ENCODE results near the gene SYNGAP1. TPM values are rescaled to one million over a fixed set of nuclear protein-coding genes. Genes with fewer than 3 reads are reported as not detected.

The SYNGAP1 gene
- total and polyA plus RNA-seq, 3 experiments from 2014 or later, result 1.0 to 24.9 (median 22.6) TPM

DNA sequence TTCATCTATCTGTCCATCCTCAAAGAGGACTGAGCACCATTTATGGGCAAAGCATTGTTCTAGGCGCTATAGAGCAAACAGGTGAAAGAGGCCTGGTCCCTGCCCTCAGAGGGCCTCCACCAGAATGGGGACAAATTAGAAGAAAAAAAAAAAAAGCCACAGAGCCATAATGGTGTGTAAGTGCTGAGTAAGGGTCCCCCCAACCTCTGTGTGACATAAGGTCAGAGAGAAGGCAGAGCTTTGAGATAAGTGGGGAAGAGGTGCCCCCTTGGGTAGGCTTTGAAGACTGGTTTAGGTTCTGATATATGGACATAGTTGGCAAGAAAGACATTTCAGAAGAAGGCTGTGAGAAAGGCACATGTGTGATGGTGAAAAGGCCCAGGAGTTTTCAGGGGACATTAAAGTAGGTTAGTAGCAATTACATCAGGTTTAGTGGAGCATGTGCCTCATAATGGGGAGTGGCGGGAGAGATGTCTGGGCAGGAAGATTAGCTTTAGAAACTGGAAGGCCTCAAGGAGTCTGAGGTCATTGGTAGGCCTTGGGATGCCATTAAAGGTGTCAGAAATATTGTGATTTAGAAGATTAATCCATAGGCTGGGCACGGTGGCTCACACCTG lies 19.2 kb downstream of the SYNGAP1 start:
- H3K4me1 Mint-ChIP-seq, result peaks cover 1 to 8% (median 1%) of the 10 kb centered on the region in 3 donors
- ChIA-PET POLR2A (no interaction called here), CTCF (no interaction called here)

GRCh38 chr6:33439956-33440648 lies 20.2 kb downstream of the SYNGAP1 start:
- H3K27ac ChIP-seq (ENCODE audit: low read depth, low read length), result no peak overlapping the region
- H3K9me3 Mint-ChIP-seq, result no peaks in the 10 kb centered on the region
- H3K36me3 ChIP-seq (ENCODE audit: insufficient read depth, low read length), result peaks cover 27% of the 10 kb centered on the region
- peaks cover 0 to 6% (median 0%) of the 10 kb centered on the region in 3 donors for H3K4me1 Mint-ChIP-seq
- ChIA-PET POLR2A (no interaction called here), CTCF (no interaction called here)
- H3K4me1 ChIP-seq (ENCODE audit: insufficient read depth, low read length), result no peaks in the 10 kb centered on the region
- H3K4me3 ChIP-seq (ENCODE audit: low read length), result no peak overlapping the region
- DNase-seq, result peak in 1 of 5 donors; percentile 22
- no peaks in the 10 kb centered on the region for H3K27me3 Mint-ChIP-seq
- H3K9me3 ChIP-seq (ENCODE audit: low read length), result no peaks in the 10 kb centered on the region
- H3K4me3 Mint-ChIP-seq, result no peak overlapping the region
- peak overlapping the region in 6 of 8 donors; percentile 52 to 92 (median 65) for H3K27ac Mint-ChIP-seq
- no peaks in the 10 kb centered on the region for H3K27me3 ChIP-seq (ENCODE audit: insufficient read depth, low read length, poor library complexity, severe bottlenecking)
- H3K36me3 Mint-ChIP-seq, result peaks cover 3 to 87% (median 16%) of the 10 kb centered on the region in 3 donors

More for the DNA sequence above, 19.2 kb downstream of the SYNGAP1 start:
- H3K4me3 ChIP-seq (ENCODE audit: low read length), result no peak overlapping the region
- no peaks in the 10 kb centered on the region for H3K9me3 Mint-ChIP-seq
- peaks cover 3 to 80% (median 16%) of the 10 kb centered on the region in 3 donors for H3K36me3 Mint-ChIP-seq
- peaks cover 24% of the 10 kb centered on the region for H3K36me3 ChIP-seq (ENCODE audit: insufficient read depth, low read length)
- no peaks in the 10 kb centered on the region for H3K27me3 Mint-ChIP-seq
- DNase-seq, result peak in 1 of 5 donors; percentile 19
- H3K27ac ChIP-seq (ENCODE audit: low read depth, low read length), result no peak overlapping the region
- no peak overlapping the region for H3K4me3 Mint-ChIP-seq
- no peaks in the 10 kb centered on the region for H3K4me1 ChIP-seq (ENCODE audit: insufficient read depth, low read length)
- no peaks in the 10 kb centered on the region for H3K27me3 ChIP-seq (ENCODE audit: insufficient read depth, low read length, poor library complexity, severe bottlenecking)
- H3K27ac Mint-ChIP-seq, result peak overlapping the region in 7 of 8 donors; percentile 30 to 79 (median 68)
- H3K9me3 ChIP-seq (ENCODE audit: low read length), result no peaks in the 10 kb centered on the region

GRCh38 chr6:33440649-33441309 lies 20.9 kb downstream of the SYNGAP1 start:
- H3K9me3 Mint-ChIP-seq, result no peaks in the 10 kb centered on the region
- no peak overlapping the region for H3K4me3 ChIP-seq (ENCODE audit: low read length)

DNA sequence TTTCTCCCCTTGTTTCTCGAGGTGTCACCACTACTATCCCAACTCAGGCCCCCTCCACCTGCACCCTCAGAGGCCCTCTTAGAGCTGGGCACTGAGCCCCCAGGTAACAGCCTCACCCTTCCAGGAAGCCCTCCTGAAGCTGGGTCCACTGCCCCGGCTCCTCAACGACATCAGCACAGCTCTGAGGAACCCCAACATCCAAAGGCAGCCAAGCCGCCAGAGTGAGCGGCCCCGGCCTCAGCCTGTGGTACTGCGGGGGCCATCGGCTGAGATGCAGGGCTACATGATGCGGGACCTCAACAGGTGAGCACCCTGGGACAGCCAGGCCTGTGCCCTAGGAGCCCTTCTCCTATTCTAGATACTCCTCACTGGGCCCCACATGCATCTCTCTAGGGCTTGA lies 21.6 kb downstream of the SYNGAP1 start:
- H3K9me3 Mint-ChIP-seq, result no peaks in the 10 kb centered on the region
- H3K4me3 ChIP-seq (ENCODE audit: low read length), result no peak overlapping the region
- H3K27ac ChIP-seq (ENCODE audit: low read depth, low read length), result no peak overlapping the region
- DNase-seq, result peak in 1 of 5 donors; percentile 31
- POLR2A ChIA-PET, result interaction anchor here (0.9 kb wide), 1 partner anchor 11 kb away, joined by 3 read pairs; no protein-coding TSS in a partner anchor
- H3K9me3 ChIP-seq (ENCODE audit: low read length), result no peaks in the 10 kb centered on the region
- no peaks in the 10 kb centered on the region for H3K27me3 ChIP-seq (ENCODE audit: insufficient read depth, low read length, poor library complexity, severe bottlenecking)
- peaks cover 0 to 6% (median 0%) of the 10 kb centered on the region in 3 donors for H3K4me1 Mint-ChIP-seq
- peaks cover 3 to 83% (median 20%) of the 10 kb centered on the region in 3 donors for H3K36me3 Mint-ChIP-seq
- H3K27me3 Mint-ChIP-seq, result no peaks in the 10 kb centered on the region
- H3K4me1 ChIP-seq (ENCODE audit: insufficient read depth, low read length), result no peaks in the 10 kb centered on the region
- H3K36me3 ChIP-seq (ENCODE audit: insufficient read depth, low read length), result peaks cover 27% of the 10 kb centered on the region
- no peak overlapping the region for H3K4me3 Mint-ChIP-seq
- H3K27ac Mint-ChIP-seq, result peak overlapping the region in 3 of 8 donors; percentile 1 to 66 (median 35)
- CTCF ChIA-PET, result interaction anchor here (0.9 kb wide), 1 partner anchor 15 kb away, joined by 5 read pairs; no protein-coding TSS in a partner anchor

More at GRCh38 chr6:33440649-33441309, 20.9 kb downstream of the SYNGAP1 start:
- no peaks in the 10 kb centered on the region for H3K27me3 Mint-ChIP-seq
- ChIA-PET CTCF (interaction anchor here (0.9 kb wide), 1 partner anchor 15 kb away, joined by 5 read pairs; no protein-coding TSS in a partner anchor), POLR2A (interaction anchor here (0.9 kb wide), 1 partner anchor 10 kb away, joined by 3 read pairs; no protein-coding TSS in a partner anchor)
- peaks cover 3 to 83% (median 17%) of the 10 kb centered on the region in 3 donors for H3K36me3 Mint-ChIP-seq
- peaks cover 0 to 6% (median 0%) of the 10 kb centered on the region in 3 donors for H3K4me1 Mint-ChIP-seq
- H3K27ac ChIP-seq (ENCODE audit: low read depth, low read length), result no peak overlapping the region
- H3K36me3 ChIP-seq (ENCODE audit: insufficient read depth, low read length), result peaks cover 27% of the 10 kb centered on the region
- no peaks in the 10 kb centered on the region for H3K4me1 ChIP-seq (ENCODE audit: insufficient read depth, low read length)
- H3K27me3 ChIP-seq (ENCODE audit: insufficient read depth, low read length, poor library complexity, severe bottlenecking), result no peaks in the 10 kb centered on the region
- DNase-seq, result peak in 1 of 5 donors; percentile 40
- no peaks in the 10 kb centered on the region for H3K9me3 ChIP-seq (ENCODE audit: low read length)
- H3K4me3 Mint-ChIP-seq, result no peak overlapping the region
- H3K27ac Mint-ChIP-seq, result peak overlapping the region in 3 of 8 donors; percentile 60 to 92 (median 66)

DNA sequence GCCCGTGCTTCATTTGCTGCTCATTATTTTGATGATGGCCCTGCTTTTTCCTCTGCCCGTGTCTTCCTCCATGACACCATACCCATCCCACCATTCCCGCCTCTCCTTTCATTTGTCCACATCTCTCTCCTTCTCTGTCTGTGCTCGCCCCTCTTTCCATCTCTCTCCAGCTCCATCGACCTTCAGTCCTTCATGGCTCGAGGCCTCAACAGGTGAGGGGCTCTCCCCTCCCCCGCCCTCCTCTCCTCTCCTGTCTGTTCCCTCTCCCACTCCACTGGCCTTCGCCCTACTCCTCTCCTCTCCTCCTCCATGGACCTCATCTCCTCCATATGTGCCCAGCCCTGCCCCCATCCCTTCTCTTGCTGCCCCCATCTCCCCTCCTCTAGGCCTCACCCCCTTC lies 22.4 kb downstream of the SYNGAP1 start:
- H3K4me1 Mint-ChIP-seq, result peaks cover 0 to 6% (median 0%) of the 10 kb centered on the region in 3 donors
- H3K4me3 Mint-ChIP-seq, result no peak overlapping the region
- H3K27me3 Mint-ChIP-seq, result no peaks in the 10 kb centered on the region
- no peaks in the 10 kb centered on the region for H3K9me3 Mint-ChIP-seq
- Histone ChIP-seq H3K27me3 (ENCODE audit: insufficient read depth, low read length, poor library complexity, severe bottlenecking) (no peaks in the 10 kb centered on the region), H3K4me1 (ENCODE audit: insufficient read depth, low read length) (no peaks in the 10 kb centered on the region), H3K36me3 (ENCODE audit: insufficient read depth, low read length) (peaks cover 25% of the 10 kb centered on the region), H3K4me3 (ENCODE audit: low read length) (no peak overlapping the region), H3K9me3 (ENCODE audit: low read length) (no peaks in the 10 kb centered on the region), H3K27ac (ENCODE audit: low read depth, low read length) (no peak overlapping the region)
- peak overlapping the region in 3 of 8 donors; percentile 20 to 81 (median 37) for H3K27ac Mint-ChIP-seq
- peak in 1 of 5 donors; percentile 14 for DNase-seq
- POLR2A ChIA-PET, result no interaction called here
- CTCF ChIA-PET, result no interaction called here
- H3K36me3 Mint-ChIP-seq, result peaks cover 2 to 82% (median 16%) of the 10 kb centered on the region in 3 donors

DNA sequence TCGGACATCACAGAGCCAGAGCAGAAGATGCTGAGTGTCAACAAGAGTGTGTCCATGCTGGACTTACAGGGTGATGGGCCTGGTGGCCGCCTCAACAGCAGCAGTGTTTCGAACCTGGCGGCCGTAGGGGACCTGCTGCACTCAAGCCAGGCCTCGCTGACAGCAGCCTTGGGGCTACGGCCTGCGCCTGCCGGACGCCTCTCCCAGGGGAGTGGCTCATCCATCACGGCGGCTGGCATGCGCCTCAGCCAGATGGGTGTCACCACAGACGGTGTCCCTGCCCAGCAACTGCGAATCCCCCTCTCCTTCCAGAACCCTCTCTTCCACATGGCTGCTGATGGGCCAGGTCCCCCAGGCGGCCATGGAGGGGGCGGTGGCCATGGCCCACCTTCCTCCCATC lies 23.2 kb downstream of the SYNGAP1 start:
- Histone ChIP-seq H3K27ac (ENCODE audit: low read depth, low read length) (no peak overlapping the region), H3K27me3 (ENCODE audit: insufficient read depth, low read length, poor library complexity, severe bottlenecking) (no peaks in the 10 kb centered on the region), H3K4me1 (ENCODE audit: insufficient read depth, low read length) (no peaks in the 10 kb centered on the region), H3K4me3 (ENCODE audit: low read length) (no peak overlapping the region), H3K9me3 (ENCODE audit: low read length) (no peaks in the 10 kb centered on the region), H3K36me3 (ENCODE audit: insufficient read depth, low read length) (peaks cover 21% of the 10 kb centered on the region)
- H3K27me3 Mint-ChIP-seq, result no peaks in the 10 kb centered on the region
- no peak overlapping the region for H3K27ac Mint-ChIP-seq
- H3K9me3 Mint-ChIP-seq, result peaks cover 0 to 1% (median 0%) of the 10 kb centered on the region in 5 donors
- H3K4me1 Mint-ChIP-seq, result peaks cover 0 to 6% (median 3%) of the 10 kb centered on the region in 3 donors
- peak in 1 of 5 donors; percentile 40 for DNase-seq
- CTCF ChIA-PET, result no interaction called here
- peaks cover 0 to 81% (median 19%) of the 10 kb centered on the region in 3 donors for H3K36me3 Mint-ChIP-seq
- no peak overlapping the region for H3K4me3 Mint-ChIP-seq
- POLR2A ChIA-PET, result no interaction called here

DNA sequence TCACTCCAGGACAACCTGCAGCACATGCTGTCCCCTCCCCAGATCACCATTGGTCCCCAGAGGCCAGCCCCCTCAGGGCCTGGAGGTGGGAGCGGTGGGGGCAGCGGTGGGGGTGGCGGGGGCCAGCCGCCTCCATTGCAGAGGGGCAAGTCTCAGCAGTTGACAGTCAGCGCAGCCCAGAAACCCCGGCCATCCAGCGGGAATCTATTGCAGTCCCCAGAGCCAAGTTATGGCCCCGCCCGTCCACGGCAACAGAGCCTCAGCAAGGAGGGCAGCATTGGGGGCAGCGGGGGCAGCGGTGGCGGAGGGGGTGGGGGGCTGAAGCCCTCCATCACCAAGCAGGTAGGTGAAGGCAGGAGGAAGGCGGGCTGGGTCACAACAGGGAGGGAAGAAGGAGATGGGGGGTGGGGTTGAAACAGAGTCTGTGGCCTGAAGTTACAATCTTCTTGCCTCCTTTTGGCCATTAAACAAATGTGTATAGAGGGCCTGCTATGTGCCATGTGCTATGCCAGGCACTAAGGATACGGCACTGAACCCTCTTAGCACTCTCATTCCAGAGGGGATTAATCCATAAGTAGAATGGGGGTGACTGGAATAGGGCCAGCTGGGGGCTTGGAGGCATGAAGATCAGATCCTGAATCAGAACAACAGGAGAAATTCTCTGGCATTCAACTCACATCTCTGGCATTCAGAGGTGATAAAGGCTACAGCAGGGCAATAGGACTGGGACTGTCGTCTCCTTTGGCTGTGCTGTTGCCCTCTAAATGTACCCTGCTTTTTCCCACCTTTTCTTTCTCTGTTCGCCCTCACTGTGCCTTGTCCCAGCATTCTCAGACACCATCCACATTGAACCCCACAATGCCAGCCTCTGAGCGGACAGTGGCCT lies 24.0 kb downstream of the SYNGAP1 start:
- H3K4me1 Mint-ChIP-seq, result peaks cover 0 to 6% (median 6%) of the 10 kb centered on the region in 3 donors
- ChIA-PET CTCF (no interaction called here), POLR2A (no interaction called here)
- peak overlapping the region in 3 of 8 donors; percentile 55 to 79 (median 61) for H3K27ac Mint-ChIP-seq
- H3K4me1 ChIP-seq (ENCODE audit: insufficient read depth, low read length), result no peaks in the 10 kb centered on the region
- no peaks in the 10 kb centered on the region for H3K9me3 ChIP-seq (ENCODE audit: low read length)
- H3K27me3 Mint-ChIP-seq, result no peaks in the 10 kb centered on the region
- H3K27ac ChIP-seq (ENCODE audit: low read depth, low read length), result no peak overlapping the region
- H3K4me3 ChIP-seq (ENCODE audit: low read length), result no peak overlapping the region
- H3K9me3 Mint-ChIP-seq, result peaks cover 0 to 1% (median 0%) of the 10 kb centered on the region in 5 donors
- no peaks in the 10 kb centered on the region for H3K27me3 ChIP-seq (ENCODE audit: insufficient read depth, low read length, poor library complexity, severe bottlenecking)
- H3K36me3 Mint-ChIP-seq, result peaks cover 0 to 82% (median 19%) of the 10 kb centered on the region in 3 donors
- H3K4me3 Mint-ChIP-seq, result no peak overlapping the region
- DNase-seq, result peak in 1 of 5 donors; percentile 16
- peaks cover 13% of the 10 kb centered on the region for H3K36me3 ChIP-seq (ENCODE audit: insufficient read depth, low read length)

All from CD8-positive, alpha-beta memory T cell (primary cell).